IPS-11a (cell line): ENCODE results near the gene ALOX12.
"Not testable (repeated sequence)": the region's sequence is repeated elsewhere in the genome, so short reads cannot be mapped to it uniquely, and the experiment has no call there.

Source experiments
- H3K4me3 ChIP-seq: one replicate; pipeline ENCODE4 v1.5.1; 2013; ENCODE audit warnings: low read depth, low read length, control low read depth

ALOX12 gene

GRCh38 chr17:6995500-6996255, at the start of gene ALOX12:
Gene ALOX12, plus strand, starts transcription at chr17:6996049. Its CDS starts 69 bp downstream, at chr17:6996118.
- peak within 1 kb of the TSS; percentile 31 for H3K4me3 ChIP-seq

- H3K4me3 ChIP-seq, result no peak overlapping the region
These were observed 48.1 kb upstream of the ALOX12 start for GRCh38 chr17:6947745-6948144.

- no peak overlapping the region for H3K4me3 ChIP-seq
These were observed 47.3 kb upstream of the ALOX12 start for GRCh38 chr17:6948562-6948961.

- H3K4me3 ChIP-seq, result no peak overlapping the region
These were observed 46.9 kb upstream of the ALOX12 start for GRCh38 chr17:6948976-6949375.

- not testable (repeated sequence) for H3K4me3 ChIP-seq
These were observed 44.9 kb upstream of the ALOX12 start for GRCh38 chr17:6950938-6951337.

GRCh38 chr17:6953689-6954088, 42.2 kb upstream of the ALOX12 start:
- no peak overlapping the region for H3K4me3 ChIP-seq

GRCh38 chr17:6959700-6960099, 36.1 kb upstream of the ALOX12 start:
- H3K4me3 ChIP-seq, result no peak overlapping the region

- no peak overlapping the region for H3K4me3 ChIP-seq
These were observed 26.5 kb upstream of the ALOX12 start for GRCh38 chr17:6969323-6969726.

- H3K4me3 ChIP-seq, result no peak overlapping the region
These were observed 24.9 kb upstream of the ALOX12 start for GRCh38 chr17:6970992-6971391.

- not testable (repeated sequence) for H3K4me3 ChIP-seq
These were observed 16.4 kb upstream of the ALOX12 start for GRCh38 chr17:6979440-6979839.

- H3K4me3 ChIP-seq, result no peak overlapping the region
These were observed 14.4 kb upstream of the ALOX12 start for GRCh38 chr17:6981426-6981825.

- H3K4me3 ChIP-seq, result no peak overlapping the region
These were observed 10.6 kb upstream of the ALOX12 start for GRCh38 chr17:6985266-6985665.

- no peak overlapping the region for H3K4me3 ChIP-seq
These were observed 9.2 kb upstream of the ALOX12 start for GRCh38 chr17:6986676-6987075.

- H3K4me3 ChIP-seq, result no peak overlapping the region
These were observed 6.1 kb upstream of the ALOX12 start for GRCh38 chr17:6989779-6990178.

GRCh38 chr17:6993613-6994056, 2.2 kb upstream of the ALOX12 start:
- H3K4me3 ChIP-seq, result not testable (repeated sequence)

GRCh38 chr17:6994118-6994598, 1.7 kb upstream of the ALOX12 start:
- H3K4me3 ChIP-seq, result no peak overlapping the region

- H3K4me3 ChIP-seq, result no peak overlapping the region
These were observed 1.1 kb upstream of the ALOX12 start for GRCh38 chr17:6994666-6995256.

- peak overlapping the region; percentile 31 for H3K4me3 ChIP-seq
These were observed 585 bp downstream of the ALOX12 start for GRCh38 chr17:6996256-6997011.

GRCh38 chr17:6997171-6997570, 1.3 kb downstream of the ALOX12 start:
- H3K4me3 ChIP-seq, result no peak overlapping the region

- no peak overlapping the region for H3K4me3 ChIP-seq
These were observed 3.1 kb downstream of the ALOX12 start for GRCh38 chr17:6998855-6999508.

- no peak overlapping the region for H3K4me3 ChIP-seq
These were observed 5.6 kb downstream of the ALOX12 start for GRCh38 chr17:7001318-7001961.
